K562 (cell line): ENCODE results near the gene PTPN13. TPM values are rescaled to one million over a fixed set of nuclear protein-coding genes. Genes with fewer than 3 reads are reported as not detected.

Experiments
- BMI1 ChIP-seq: fragments of 150-350 bp; IDR thresholded peaks from 2 replicates; pipeline ENCODE4 v1.6.1; 2014; ENCODE audit warnings: low read length
- CCNT2 ChIP-seq: IDR thresholded peaks from 2 replicates; pipeline ENCODE4 v1.6.1; 2011; ENCODE audit warnings: borderline replicate concordance, low read depth, mild to moderate bottlenecking, moderate library complexity, mixed read lengths, low read length; ENCODE audit not compliant: insufficient read length; ENCODE audit errors: extremely low read depth
- HDAC2 ChIP-seq: fragments of 450-650 bp; IDR thresholded peaks from 2 replicates; pipeline ENCODE4 v1.6.1; 2016; ENCODE audit warnings: mild to moderate bottlenecking
- XRCC5 ChIP-seq: fragments of 200-400 bp; formaldehyde crosslinking; IDR thresholded peaks from 2 replicates; pipeline ENCODE4 v1.6.1; 2017; ENCODE audit warnings: low read depth, mild to moderate bottlenecking, low read length
- ZNF561 ChIP-seq: fragments of 450-650 bp; formaldehyde crosslinking; conservative IDR thresholded peaks from 2 replicates; pipeline ENCODE4 v1.4.0; 2020; ENCODE audit warnings: mild to moderate bottlenecking, moderate library complexity
- ZNF699 ChIP-seq: fragments of 250-450 bp; sonication (Bioruptor Pico); IDR thresholded peaks from 2 replicates; pipeline ENCODE4 v1.8.0; 2021; ENCODE audit warnings: mild to moderate bottlenecking, moderate library complexity; ENCODE audit not compliant: insufficient replicate concordance
- polyA plus RNA-seq, 8 experiments: library from polyadenylated mRNA; depleted of rRNA in 4 of 8; stranded (reverse) in 5 of 8; unstranded in 3 of 8; fragments of >200 nt; fragmentation: Nextera tagmentation in 2 of 8; fragmentation: Illumina TruSeq in 1 of 8; extraction: Ambion mirVana in 2 of 8; extraction: Trizol in 1 of 8; gene quantifications; 2 replicates each; pipeline versions ENCODE4 v1.2.1 to v1.2.3, GENCODE V29; 2011 to 2014; ENCODE audit warnings: inconsistent platforms in 1 of 8, missing spikeins in 1 of 8
- total RNA-seq, 7 experiments: library from RNA; depleted of rRNA in 6 of 7; stranded (reverse); fragments of >200 nt in 6 of 7; fragmentation: Illumina TruSeq in 2 of 7; extraction: Trizol in 2 of 7; gene quantifications; 2 replicates each; pipeline versions ENCODE4 v1.2.1 to v1.2.3, GENCODE V29; 2011 to 2021; ENCODE audit warnings: low replicate concordance in 1 of 7
- TF ChIP-seq, protein P1 (sequence below), 2 experiments: fragments of 450-650 bp in 1 of 2; sonication (generic) in 1 of 2; formaldehyde crosslinking in 1 of 2; IDR thresholded peaks; 2 replicates each; pipeline versions ENCODE4 v1.7.1 to v1.9.0; 2016 to 2022; ENCODE audit warnings: inconsistent platforms in 1 of 2, mild to moderate bottlenecking in 1 of 2, missing genetic modification reagents in 1 of 2
- TF ChIP-seq, protein P2 (sequence below): fragments of 450-650 bp; IDR thresholded peaks from one replicate; pipeline ENCODE4 v1.6.1; 2018; ENCODE audit warnings: mild to moderate bottlenecking, moderate library complexity; ENCODE audit not compliant: partially characterized antibody

PTPN13 gene
- total and polyA plus RNA-seq, 9 of the 15 experiments (the other 6 are each of a cell fraction or from before 2014, with no cell fraction given), result 0.33 TPM; not detected in 8

- TF ChIP-seq, protein P1, sequence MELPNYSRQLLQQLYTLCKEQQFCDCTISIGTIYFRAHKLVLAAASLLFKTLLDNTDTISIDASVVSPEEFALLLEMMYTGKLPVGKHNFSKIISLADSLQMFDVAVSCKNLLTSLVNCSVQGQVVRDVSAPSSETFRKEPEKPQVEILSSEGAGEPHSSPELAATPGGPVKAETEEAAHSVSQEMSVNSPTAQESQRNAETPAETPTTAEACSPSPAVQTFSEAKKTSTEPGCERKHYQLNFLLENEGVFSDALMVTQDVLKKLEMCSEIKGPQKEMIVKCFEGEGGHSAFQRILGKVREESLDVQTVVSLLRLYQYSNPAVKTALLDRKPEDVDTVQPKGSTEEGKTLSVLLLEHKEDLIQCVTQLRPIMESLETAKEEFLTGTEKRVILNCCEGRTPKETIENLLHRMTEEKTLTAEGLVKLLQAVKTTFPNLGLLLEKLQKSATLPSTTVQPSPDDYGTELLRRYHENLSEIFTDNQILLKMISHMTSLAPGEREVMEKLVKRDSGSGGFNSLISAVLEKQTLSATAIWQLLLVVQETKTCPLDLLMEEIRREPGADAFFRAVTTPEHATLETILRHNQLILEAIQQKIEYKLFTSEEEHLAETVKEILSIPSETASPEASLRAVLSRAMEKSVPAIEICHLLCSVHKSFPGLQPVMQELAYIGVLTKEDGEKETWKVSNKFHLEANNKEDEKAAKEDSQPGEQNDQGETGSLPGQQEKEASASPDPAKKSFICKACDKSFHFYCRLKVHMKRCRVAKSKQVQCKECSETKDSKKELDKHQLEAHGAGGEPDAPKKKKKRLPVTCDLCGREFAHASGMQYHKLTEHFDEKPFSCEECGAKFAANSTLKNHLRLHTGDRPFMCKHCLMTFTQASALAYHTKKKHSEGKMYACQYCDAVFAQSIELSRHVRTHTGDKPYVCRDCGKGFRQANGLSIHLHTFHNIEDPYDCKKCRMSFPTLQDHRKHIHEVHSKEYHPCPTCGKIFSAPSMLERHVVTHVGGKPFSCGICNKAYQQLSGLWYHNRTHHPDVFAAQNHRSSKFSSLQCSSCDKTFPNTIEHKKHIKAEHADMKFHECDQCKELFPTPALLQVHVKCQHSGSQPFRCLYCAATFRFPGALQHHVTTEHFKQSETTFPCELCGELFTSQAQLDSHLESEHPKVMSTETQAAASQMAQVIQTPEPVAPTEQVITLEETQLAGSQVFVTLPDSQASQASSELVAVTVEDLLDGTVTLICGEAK (IDR thresholded peaks at IDR 0.05), result no peak
- TF ChIP-seq, protein P1 (CRISPR knock-in tag; IDR thresholded peaks at IDR 0.05), result no peak
- TF ChIP-seq, protein P2, sequence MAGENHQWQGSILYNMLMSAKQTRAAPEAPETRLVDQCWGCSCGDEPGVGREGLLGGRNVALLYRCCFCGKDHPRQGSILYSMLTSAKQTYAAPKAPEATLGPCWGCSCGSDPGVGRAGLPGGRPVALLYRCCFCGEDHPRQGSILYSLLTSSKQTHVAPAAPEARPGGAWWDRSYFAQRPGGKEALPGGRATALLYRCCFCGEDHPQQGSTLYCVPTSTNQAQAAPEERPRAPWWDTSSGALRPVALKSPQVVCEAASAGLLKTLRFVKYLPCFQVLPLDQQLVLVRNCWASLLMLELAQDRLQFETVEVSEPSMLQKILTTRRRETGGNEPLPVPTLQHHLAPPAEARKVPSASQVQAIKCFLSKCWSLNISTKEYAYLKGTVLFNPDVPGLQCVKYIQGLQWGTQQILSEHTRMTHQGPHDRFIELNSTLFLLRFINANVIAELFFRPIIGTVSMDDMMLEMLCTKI, result no peak
- TF ChIP-seq XRCC5 (no peak), CCNT2 (no peak), ZNF699 (CRISPR knock-in tag) (no peak), ZNF561 (CRISPR knock-in tag) (no peak), BMI1 (no peak), HDAC2 (no peak)
- TF ChIP-seq, all 486 proteins: peak for 0
These were observed 42.7 kb upstream of the PTPN13 start (continued) for GRCh38 chr4:86551387-86551786.
